Left lung (tissue), 10 donors: ENCODE data around the gene NTM. TPM values are rescaled to one million over a fixed set of nuclear protein-coding genes. Genes with fewer than 3 reads are reported as not detected.

Source experiments
- ATAC-seq: fragments of 200-7000 bp; cut with Tn5 transposase; one replicate; pipeline ENCODE4 v1.9.1; 2020; ENCODE audit warnings: moderate library complexity
- DNase-seq, 4 donors: peaks; one replicate each; pipeline ENCODE4 v3.0.0-alpha.2; 2013 to 2020
- H3K27ac ChIP-seq, 2 donors: fragments of 200-600 bp; sonication (generic) in 1 of 2; one replicate each; pipeline versions ENCODE4 v1.5.0 to v1.8.0; 2020 to 2021
- H3K27me3 ChIP-seq, 2 donors: fragments of 200-600 bp; sonication (generic) in 1 of 2; one replicate each; pipeline versions ENCODE4 v1.5.0 to v1.8.0; 2020 to 2021
- H3K36me3 ChIP-seq, 2 donors: fragments of 200-600 bp; sonication (generic) in 1 of 2; one replicate each; pipeline versions ENCODE4 v1.5.0 to v1.8.0; 2020 to 2021
- H3K4me1 ChIP-seq, 2 donors: fragments of 200-600 bp; one replicate each; pipeline ENCODE4 v1.8.0; 2021
- H3K4me3 ChIP-seq, 2 donors: fragments of 200-600 bp; sonication (generic) in 1 of 2; one replicate each; pipeline versions ENCODE4 v1.5.0 to v1.8.0; 2020 to 2021; ENCODE audit warnings: mild to moderate bottlenecking in 1 of 2
- H3K9me3 ChIP-seq, 2 donors: fragments of 200-600 bp; sonication (generic) in 1 of 2; one replicate each; pipeline versions ENCODE4 v1.5.0 to v1.8.0; 2020 to 2021
- intact Hi-C, 2 donors: fragments of 100-400 bp; cut with DNase I; formaldehyde crosslinking; loops; one replicate each; pipeline versions ENCODE4 v1.11.2 to v1.14.2; 2022
- polyA plus RNA-seq, 6 donors: library from polyadenylated mRNA; unstranded; fragments of 120-200 nt; gene quantifications; one replicate each; pipeline ENCODE4 v1.2.1, GENCODE V29; 2013; ENCODE audit not compliant: insufficient read length in 6 of 6
- total RNA-seq, 2 donors: library from RNA; stranded (reverse); fragmentation: NEBNext Ultra II Directional; extraction: Animal tissue kit (Norgen Biotek cat#: 25700); gene quantifications; one replicate each; pipeline ENCODE4 v1.2.1, GENCODE V29; 2021
- TF ChIP-seq, protein P1 (sequence below), 2 donors: fragments of 200-600 bp; sonication (generic) in 1 of 2; IDR thresholded peaks; one replicate each; pipeline versions ENCODE4 v1.5.0 to v1.8.0; 2021; ENCODE audit warnings: antibody characterized with exemption in 2 of 2
- donor health status: DM: no; HTN: yes; CAD: no.
- donor health status: DM: no; HTN: no; CAD: no.

The NTM gene
- total and polyA plus RNA-seq, 8 donors: 9.5 to 31.0 (median 21.1) TPM

DNA sequence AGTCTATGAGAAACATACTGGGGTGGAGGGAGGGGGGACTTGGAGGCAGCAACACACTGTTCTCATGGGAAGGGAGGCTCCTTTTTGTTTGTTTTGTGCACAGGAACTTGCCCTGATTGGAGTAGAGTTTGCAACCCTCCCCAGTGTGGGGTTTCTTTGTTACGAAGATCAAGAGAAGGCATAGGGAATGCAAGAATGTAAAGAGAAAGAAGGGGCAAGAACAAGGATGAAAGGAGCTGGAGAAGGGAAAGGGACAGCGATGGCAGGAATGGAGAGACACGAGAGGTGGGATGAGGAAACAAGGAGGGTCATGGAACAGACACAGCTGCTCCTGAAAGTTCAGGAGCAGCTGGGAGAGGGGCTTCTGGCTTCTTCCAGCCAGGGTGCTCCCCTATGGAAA is 611.7 kb downstream of the NTM start:
- ATAC-seq: no peak
- peaks cover 0 to 5% of the 10 kb centered on the region in 2 donors for H3K27me3 ChIP-seq
- TF ChIP-seq, protein P1, sequence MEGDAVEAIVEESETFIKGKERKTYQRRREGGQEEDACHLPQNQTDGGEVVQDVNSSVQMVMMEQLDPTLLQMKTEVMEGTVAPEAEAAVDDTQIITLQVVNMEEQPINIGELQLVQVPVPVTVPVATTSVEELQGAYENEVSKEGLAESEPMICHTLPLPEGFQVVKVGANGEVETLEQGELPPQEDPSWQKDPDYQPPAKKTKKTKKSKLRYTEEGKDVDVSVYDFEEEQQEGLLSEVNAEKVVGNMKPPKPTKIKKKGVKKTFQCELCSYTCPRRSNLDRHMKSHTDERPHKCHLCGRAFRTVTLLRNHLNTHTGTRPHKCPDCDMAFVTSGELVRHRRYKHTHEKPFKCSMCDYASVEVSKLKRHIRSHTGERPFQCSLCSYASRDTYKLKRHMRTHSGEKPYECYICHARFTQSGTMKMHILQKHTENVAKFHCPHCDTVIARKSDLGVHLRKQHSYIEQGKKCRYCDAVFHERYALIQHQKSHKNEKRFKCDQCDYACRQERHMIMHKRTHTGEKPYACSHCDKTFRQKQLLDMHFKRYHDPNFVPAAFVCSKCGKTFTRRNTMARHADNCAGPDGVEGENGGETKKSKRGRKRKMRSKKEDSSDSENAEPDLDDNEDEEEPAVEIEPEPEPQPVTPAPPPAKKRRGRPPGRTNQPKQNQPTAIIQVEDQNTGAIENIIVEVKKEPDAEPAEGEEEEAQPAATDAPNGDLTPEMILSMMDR (IDR thresholded peaks at IDR 0.05): no peak
- peaks cover 0 to 6% of the 10 kb centered on the region in 2 donors for H3K9me3 ChIP-seq
- H3K4me1 ChIP-seq: no peaks in the 10 kb centered on the region
- no peak overlapping the region for H3K4me3 ChIP-seq
- no peak for DNase-seq
- no peak overlapping the region for H3K27ac ChIP-seq
- H3K36me3 ChIP-seq: no peaks in the 10 kb centered on the region
- intact Hi-C loops: no loop called here

DNA sequence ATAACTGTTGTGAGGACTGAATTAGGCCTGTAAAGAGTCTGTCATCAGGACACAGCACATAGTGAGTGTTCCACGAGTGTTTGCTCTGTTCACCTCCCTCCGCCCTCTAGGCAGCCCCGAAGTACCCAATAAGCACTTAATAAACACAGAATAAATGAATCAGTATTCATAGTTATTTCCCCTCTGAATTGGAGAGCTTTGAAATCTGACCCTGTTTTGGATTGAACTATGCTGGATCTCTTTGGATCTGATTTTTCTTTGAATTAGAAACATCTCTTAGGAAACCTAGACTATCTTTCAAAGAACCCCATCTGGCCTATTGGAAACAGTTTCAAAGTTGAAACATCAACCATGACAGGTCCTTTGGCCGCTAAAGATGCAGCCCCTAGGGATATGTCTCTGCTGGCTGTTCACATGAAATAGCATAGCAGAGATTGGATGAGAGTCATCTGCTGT is 615.5 kb downstream of the NTM start:
- TF ChIP-seq, protein P1 (IDR thresholded peaks at IDR 0.05): no peak
- Histone ChIP-seq H3K9me3 (peaks cover 0 to 6% of the 10 kb centered on the region in 2 donors), H3K27ac (no peak overlapping the region), H3K4me3 (no peak overlapping the region), H3K27me3 (no peaks in the 10 kb centered on the region), H3K36me3 (no peaks in the 10 kb centered on the region), H3K4me1 (no peaks in the 10 kb centered on the region)
- DNase-seq (peak in 2 of 4 donors; percentile 89 to 93), ATAC-seq (peak; percentile 56)
- intact Hi-C loops: no loop called here

DNA sequence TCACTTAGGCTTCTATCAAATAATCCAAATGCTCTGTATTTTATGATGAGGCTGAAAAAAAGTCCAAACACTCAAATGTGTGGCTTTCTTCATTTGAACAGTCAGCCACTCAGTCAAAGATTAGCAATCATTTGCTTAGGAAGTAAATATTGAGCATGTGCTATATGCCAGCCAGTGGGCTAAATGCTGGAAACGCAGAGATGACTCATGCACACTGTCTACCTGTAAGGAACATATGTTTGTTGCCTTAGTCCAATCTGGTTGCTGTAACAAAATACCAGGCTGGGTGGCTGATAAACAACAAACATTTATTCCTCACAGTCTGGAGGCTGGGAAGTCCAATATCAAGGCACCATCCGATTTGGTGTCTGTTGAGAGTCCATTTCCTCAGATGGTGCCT is 617.3 kb downstream of the NTM start:
- TF ChIP-seq, protein P1 (IDR thresholded peaks at IDR 0.05): no peak
- Histone ChIP-seq H3K9me3 (peaks cover 0 to 6% of the 10 kb centered on the region in 2 donors), H3K27ac (no peak overlapping the region), H3K4me1 (no peaks in the 10 kb centered on the region), H3K36me3 (no peaks in the 10 kb centered on the region), H3K27me3 (no peaks in the 10 kb centered on the region), H3K4me3 (no peak overlapping the region)
- DNase-seq: no peak
- ATAC-seq: no peak
- intact Hi-C loops: no loop called here

DNA sequence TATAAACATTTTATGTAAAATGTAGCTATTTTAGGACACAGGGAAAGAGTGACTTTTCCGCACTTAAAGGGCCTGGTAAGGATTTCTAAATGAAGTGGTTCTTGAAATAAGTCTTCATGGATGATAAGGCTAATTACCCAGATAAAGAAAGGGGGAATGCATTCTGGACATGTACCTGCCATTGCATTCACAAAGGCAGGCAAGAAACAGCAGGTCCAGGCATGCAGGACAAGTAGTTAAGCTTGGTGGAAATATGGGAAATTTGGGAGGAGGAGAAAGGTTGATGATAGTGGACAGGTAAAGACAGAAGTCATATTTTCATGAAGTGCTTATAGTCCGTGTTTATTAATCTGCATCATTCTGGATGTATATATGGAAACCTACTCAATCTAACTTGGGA is 621.2 kb downstream of the NTM start:
- Histone ChIP-seq H3K27ac (no peak overlapping the region), H3K36me3 (no peaks in the 10 kb centered on the region), H3K27me3 (no peaks in the 10 kb centered on the region), H3K4me3 (no peak overlapping the region), H3K9me3 (peaks cover 0 to 16% of the 10 kb centered on the region in 2 donors), H3K4me1 (no peaks in the 10 kb centered on the region)
- DNase-seq (no peak), ATAC-seq (no peak)
- intact Hi-C loops: no loop called here
- TF ChIP-seq, protein P1 (IDR thresholded peaks at IDR 0.05): no peak

DNA sequence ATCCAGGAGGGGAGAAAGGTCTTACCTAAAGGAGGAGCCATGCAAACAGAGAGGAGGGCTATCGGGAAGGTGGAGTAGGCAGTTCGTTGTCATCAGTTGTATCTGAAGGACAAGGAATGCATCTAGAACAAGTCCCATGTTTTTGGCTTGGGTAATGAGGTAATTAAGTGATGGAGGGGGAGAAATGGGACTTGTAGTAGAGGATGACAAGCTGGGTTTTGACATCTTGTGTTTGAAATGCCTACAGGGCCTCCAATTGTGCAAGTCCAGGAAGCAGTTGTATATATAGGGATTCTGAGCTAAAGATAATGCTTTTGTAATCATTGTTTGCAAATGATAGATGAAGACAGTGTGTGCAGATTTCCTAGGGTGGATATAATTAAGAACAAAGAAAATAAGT is 622.8 kb downstream of the NTM start:
- intact Hi-C loops: no loop called here
- no peaks in the 10 kb centered on the region for H3K27me3 ChIP-seq
- no peaks in the 10 kb centered on the region for H3K4me1 ChIP-seq
- no peaks in the 10 kb centered on the region for H3K36me3 ChIP-seq
- no peak overlapping the region for H3K4me3 ChIP-seq
- TF ChIP-seq, protein P1 (IDR thresholded peaks at IDR 0.05): no peak
- no peak overlapping the region for H3K27ac ChIP-seq
- peaks cover 0 to 17% of the 10 kb centered on the region in 2 donors for H3K9me3 ChIP-seq
- no peak for ATAC-seq
- peak in 2 of 4 donors; percentile 56 to 74 for DNase-seq
